ENCODE measurements around the gene SH2D2A.

DNA sequence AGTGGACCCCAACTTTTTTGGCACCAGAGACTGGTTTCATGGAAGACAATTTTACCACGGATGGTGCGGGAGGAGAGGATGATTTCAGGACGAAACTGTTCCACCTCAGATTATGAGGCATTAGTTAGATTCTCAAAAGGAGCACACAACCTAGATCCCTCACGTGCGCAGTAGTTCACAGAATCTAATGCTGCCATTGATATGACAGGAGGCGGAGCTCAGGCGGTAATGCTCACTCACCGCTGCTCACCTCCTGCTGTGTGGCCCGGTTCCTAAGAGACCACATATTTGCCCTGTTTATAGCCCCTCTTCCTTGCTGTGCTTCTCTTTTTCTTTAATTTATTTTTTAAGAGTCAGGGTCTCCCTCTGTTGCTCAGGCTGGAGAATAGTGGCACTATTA, 48.6 kb upstream of the SH2D2A start:
- TF ChIP-seq POLR2A (IDR thresholded peaks at IDR 0.05) (no peak), POLR2AphosphoS5 (IDR thresholded peaks at IDR 0.05) (no peak)
- TF ChIP-seq, protein P1, sequence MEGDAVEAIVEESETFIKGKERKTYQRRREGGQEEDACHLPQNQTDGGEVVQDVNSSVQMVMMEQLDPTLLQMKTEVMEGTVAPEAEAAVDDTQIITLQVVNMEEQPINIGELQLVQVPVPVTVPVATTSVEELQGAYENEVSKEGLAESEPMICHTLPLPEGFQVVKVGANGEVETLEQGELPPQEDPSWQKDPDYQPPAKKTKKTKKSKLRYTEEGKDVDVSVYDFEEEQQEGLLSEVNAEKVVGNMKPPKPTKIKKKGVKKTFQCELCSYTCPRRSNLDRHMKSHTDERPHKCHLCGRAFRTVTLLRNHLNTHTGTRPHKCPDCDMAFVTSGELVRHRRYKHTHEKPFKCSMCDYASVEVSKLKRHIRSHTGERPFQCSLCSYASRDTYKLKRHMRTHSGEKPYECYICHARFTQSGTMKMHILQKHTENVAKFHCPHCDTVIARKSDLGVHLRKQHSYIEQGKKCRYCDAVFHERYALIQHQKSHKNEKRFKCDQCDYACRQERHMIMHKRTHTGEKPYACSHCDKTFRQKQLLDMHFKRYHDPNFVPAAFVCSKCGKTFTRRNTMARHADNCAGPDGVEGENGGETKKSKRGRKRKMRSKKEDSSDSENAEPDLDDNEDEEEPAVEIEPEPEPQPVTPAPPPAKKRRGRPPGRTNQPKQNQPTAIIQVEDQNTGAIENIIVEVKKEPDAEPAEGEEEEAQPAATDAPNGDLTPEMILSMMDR (IDR thresholded peaks at IDR 0.05): no peak

Measured in stomach (tissue), 4 donors.